Lung (tissue), 12 donors: ENCODE data around the gene SCCPDH. TPM values are rescaled to one million over a fixed set of nuclear protein-coding genes. Genes with fewer than 3 reads are reported as not detected.

Experiments used
- ATAC-seq: fragments of 200-7000 bp; cut with Tn5 transposase; one replicate; pipeline ENCODE4 v1.9.1; 2020; ENCODE audit warnings: moderate number of reproducible peaks; ENCODE audit not compliant: insufficient read depth, low FRiP score
- DNase-seq, 3 donors: peaks; one replicate each; pipeline ENCODE4 v3.0.0-alpha.2; 2013 to 2017
- H3K27ac ChIP-seq, 2 donors: one replicate each; pipeline ENCODE4 v1.5.1; 2013; ENCODE audit warnings: mild to moderate bottlenecking in 2 of 2, moderate library complexity in 2 of 2, control low read depth in 1 of 2, inconsistent platforms in 1 of 2, low read depth in 1 of 2, low read length in 1 of 2
- H3K27me3 ChIP-seq, 3 donors: one replicate each; pipeline ENCODE4 v1.5.1; 2013; ENCODE audit warnings: low read length in 2 of 3; ENCODE audit not compliant: control insufficient read depth in 3 of 3, insufficient read depth in 3 of 3
- H3K36me3 ChIP-seq, 4 donors: one replicate each; pipeline ENCODE4 v1.5.1; 2013; ENCODE audit warnings: low read length in 4 of 4, mild to moderate bottlenecking in 1 of 4, moderate library complexity in 1 of 4; ENCODE audit not compliant: control insufficient read depth in 4 of 4, insufficient read depth in 4 of 4
- H3K4me1 ChIP-seq, 5 donors: one replicate each; pipeline ENCODE4 v1.5.1; 2013; ENCODE audit warnings: low read length in 5 of 5, mild to moderate bottlenecking in 2 of 5, moderate library complexity in 1 of 5; ENCODE audit not compliant: control insufficient read depth in 5 of 5, insufficient read depth in 5 of 5
- H3K4me3 ChIP-seq: one replicate; pipeline ENCODE4 v1.5.1; 2013; ENCODE audit warnings: mild to moderate bottlenecking, control low read depth, moderate library complexity
- H3K9ac ChIP-seq, 2 donors: one replicate each; pipeline ENCODE4 v1.5.1; 2013; ENCODE audit warnings: low read length in 2 of 2, control low read depth in 1 of 2; ENCODE audit not compliant: insufficient read depth in 1 of 2
- H3K9me3 ChIP-seq, 4 donors: one replicate each; pipeline ENCODE4 v1.5.1; 2013; ENCODE audit warnings: low read length in 3 of 4, mild to moderate bottlenecking in 1 of 4, moderate library complexity in 1 of 4; ENCODE audit not compliant: control insufficient read depth in 4 of 4, insufficient read depth in 3 of 4
- WGBS, 2 donors: extraction: QIAGEN DNeasy Blood & Tissue Kit; methylation state at CpG; one replicate each; pipeline ENCODE4 v1.1.7; 2013; 5-methylcytosine and 5-hydroxymethylcytosine counted together
- polyA plus RNA-seq, 2 donors: library from polyadenylated mRNA; stranded (reverse); fragments of 200-250 nt; gene quantifications; one replicate each; pipeline ENCODE4 v1.2.1, GENCODE V29; 2013
- total RNA-seq, 2 donors: library from RNA; depleted of rRNA in 1 of 2; stranded (reverse); fragments of >200 nt in 1 of 2; gene quantifications; one replicate each; pipeline ENCODE4 v1.2.1, GENCODE V29; 2014 to 2021
- TF ChIP-seq, protein P1 (sequence below): IDR thresholded peaks from 2 replicates; pipeline ENCODE4 v1.5.1; 2012; ENCODE audit warnings: mild to moderate bottlenecking; ENCODE audit errors: control extremely low read depth, extremely low read depth
- donor health status: control.
- donor health status: control.
- donor health status: Bipolar disorder and iron deficiency.
- donor health status: healthy.
- donor health status: DM: yes; HTN: yes; CAD: no.

Gene SCCPDH
- total and polyA plus RNA-seq, 4 donors = 14.2 to 34.0 (median 24.8) TPM

- Histone ChIP-seq H3K36me3 (no peaks in the 10 kb centered on the region), H3K4me3 (no peak overlapping the region), H3K9me3 (no peaks in the 10 kb centered on the region), H3K27ac (no peak overlapping the region), H3K27me3 (peaks cover 0 to 3% (median 0%) of the 10 kb centered on the region in 3 donors), H3K4me1 (peaks cover 0 to 8% (median 0%) of the 10 kb centered on the region in 5 donors), H3K9ac (no peak overlapping the region)
- TF ChIP-seq, protein P1, sequence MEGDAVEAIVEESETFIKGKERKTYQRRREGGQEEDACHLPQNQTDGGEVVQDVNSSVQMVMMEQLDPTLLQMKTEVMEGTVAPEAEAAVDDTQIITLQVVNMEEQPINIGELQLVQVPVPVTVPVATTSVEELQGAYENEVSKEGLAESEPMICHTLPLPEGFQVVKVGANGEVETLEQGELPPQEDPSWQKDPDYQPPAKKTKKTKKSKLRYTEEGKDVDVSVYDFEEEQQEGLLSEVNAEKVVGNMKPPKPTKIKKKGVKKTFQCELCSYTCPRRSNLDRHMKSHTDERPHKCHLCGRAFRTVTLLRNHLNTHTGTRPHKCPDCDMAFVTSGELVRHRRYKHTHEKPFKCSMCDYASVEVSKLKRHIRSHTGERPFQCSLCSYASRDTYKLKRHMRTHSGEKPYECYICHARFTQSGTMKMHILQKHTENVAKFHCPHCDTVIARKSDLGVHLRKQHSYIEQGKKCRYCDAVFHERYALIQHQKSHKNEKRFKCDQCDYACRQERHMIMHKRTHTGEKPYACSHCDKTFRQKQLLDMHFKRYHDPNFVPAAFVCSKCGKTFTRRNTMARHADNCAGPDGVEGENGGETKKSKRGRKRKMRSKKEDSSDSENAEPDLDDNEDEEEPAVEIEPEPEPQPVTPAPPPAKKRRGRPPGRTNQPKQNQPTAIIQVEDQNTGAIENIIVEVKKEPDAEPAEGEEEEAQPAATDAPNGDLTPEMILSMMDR = no peak
- WGBS, 2 donors = 82 to 86% methylated on average over 10 of the region's 10 CpGs
- ATAC-seq = no peak
- DNase-seq = no peak
These were observed 76.5 kb downstream of the SCCPDH start for GRCh38 chr1:246800756-246801155.

- no peak overlapping the region for H3K9ac ChIP-seq
- no peak overlapping the region for H3K4me3 ChIP-seq
- peaks cover 0 to 8% (median 0%) of the 10 kb centered on the region in 5 donors for H3K4me1 ChIP-seq
- H3K27me3 ChIP-seq = peaks cover 0 to 3% (median 0%) of the 10 kb centered on the region in 3 donors
- H3K27ac ChIP-seq = no peak overlapping the region
- DNase-seq = peak in 2 of 3 donors; percentile 35 to 37
- WGBS, 2 donors = 72 to 78% methylated on average over 11 of the region's 11 CpGs
- no peaks in the 10 kb centered on the region for H3K36me3 ChIP-seq
- no peaks in the 10 kb centered on the region for H3K9me3 ChIP-seq
- no peak for ATAC-seq
- TF ChIP-seq, protein P1 = no peak
These were observed 77.2 kb downstream of the SCCPDH start for GRCh38 chr1:246801241-246802020.

DNA sequence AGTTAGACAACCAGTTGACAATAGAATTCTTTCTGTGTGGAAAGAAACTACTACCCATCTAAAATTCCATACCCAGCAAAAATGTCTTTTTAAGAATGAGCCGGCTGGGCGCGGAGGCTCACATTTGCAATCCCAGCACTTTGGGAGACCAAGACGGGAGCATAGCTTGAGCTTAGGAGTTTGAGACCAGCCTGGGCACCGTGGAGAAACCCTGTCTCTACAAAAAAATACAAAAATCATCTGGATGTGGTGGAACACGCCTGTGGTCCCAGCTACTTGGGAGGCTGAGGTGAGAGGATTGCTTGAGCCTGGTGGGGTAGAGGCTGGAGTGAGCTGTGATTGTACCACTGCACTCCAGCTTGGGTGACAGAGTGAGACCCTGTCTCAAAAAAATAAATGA lies 79.2 kb downstream of the SCCPDH start:
- H3K36me3 ChIP-seq = no peaks in the 10 kb centered on the region
- peaks cover 0 to 8% (median 0%) of the 10 kb centered on the region in 5 donors for H3K4me1 ChIP-seq
- no peak overlapping the region for H3K27ac ChIP-seq
- TF ChIP-seq, protein P1 = no peak
- peaks cover 0 to 3% (median 0%) of the 10 kb centered on the region in 3 donors for H3K27me3 ChIP-seq
- DNase-seq = no peak
- no peak overlapping the region for H3K4me3 ChIP-seq
- ATAC-seq = no peak
- H3K9ac ChIP-seq = no peak overlapping the region
- no peaks in the 10 kb centered on the region for H3K9me3 ChIP-seq
- 92 to 98% methylated on average over 6 of the region's 6 CpGs for WGBS, 2 donors
